Naive thymus-derived CD8-positive, alpha-beta T cell (primary cell): Measurements from ENCODE around the gene SLC14A1. TPM values are rescaled to one million over a fixed set of nuclear protein-coding genes. Genes with fewer than 3 reads are reported as not detected.

Experiments
- ATAC-seq, 2 donors: fragments of 150-1000 bp; cut with Tn5 transposase in 1 of 2; sonication (Bioruptor Pico), chemical (Tn5 transposase) in 1 of 2; 1 replicate in 1 of 2; 2 replicates in 1 of 2; pipeline ENCODE4 v1.10.0; 2021; ENCODE audit warnings: mild to moderate bottlenecking in 2 of 2, moderate library complexity in 2 of 2
- POLR2A ChIA-PET: fragments of 350-600 bp; sonication (Branson Sonifier 250); formaldehyde crosslinking; loops from one replicate; lab custom pipeline; 2021; ENCODE audit warnings: antibody characterized with exemption; lab: Charles Lee
- DNase-seq, 10 donors: peaks; one replicate each; pipeline versions ENCODE4 v3.0.0 to v3.0.0-alpha.2; 2020 to 2022
- H3K27ac Mint-ChIP-seq, 10 donors: one replicate each; pipeline ENCODE4 v1.8.0; 2020 to 2022; ENCODE audit warnings: mild to moderate bottlenecking in 10 of 10, mixed read lengths in 10 of 10, moderate library complexity in 4 of 10, inconsistent platforms in 1 of 10
- H3K27me3 Mint-ChIP-seq, 5 donors: one replicate each; pipeline ENCODE4 v1.8.0; 2021 to 2022; ENCODE audit warnings: mixed read lengths in 5 of 5
- H3K36me3 Mint-ChIP-seq, 3 donors: one replicate each; pipeline ENCODE4 v1.8.0; 2020 to 2022; ENCODE audit warnings: mixed read lengths in 3 of 3, mild to moderate bottlenecking in 2 of 3, inconsistent platforms in 1 of 3
- H3K4me1 Mint-ChIP-seq, 4 donors: one replicate each; pipeline ENCODE4 v1.8.0; 2021 to 2022; ENCODE audit warnings: mixed read lengths in 4 of 4
- H3K4me3 Mint-ChIP-seq, 10 donors: one replicate each; pipeline ENCODE4 v1.8.0; 2020 to 2022; ENCODE audit warnings: mild to moderate bottlenecking in 10 of 10, mixed read lengths in 10 of 10, moderate library complexity in 6 of 10, inconsistent platforms in 1 of 10
- H3K9me3 Mint-ChIP-seq, 9 donors: one replicate each; pipeline ENCODE4 v1.8.0; 2020 to 2022; ENCODE audit warnings: mixed read lengths in 9 of 9, mild to moderate bottlenecking in 3 of 9, inconsistent platforms in 1 of 9, moderate library complexity in 1 of 9
- polyA plus RNA-seq, 3 donors: library from polyadenylated mRNA; unstranded; fragments of 300-500 nt; fragmentation: Illumina TruSeq; gene quantifications; one replicate each; pipeline ENCODE4 v1.2.3, GENCODE V29; 2021
- total RNA-seq, 8 experiments: library from RNA in 2 of 8; stranded (reverse) in 2 of 8; gene quantifications; one replicate each; pipeline ENCODE4 v1.2.3 and lab custom pipeline; 2021 to 2026

SLC14A1 gene
- total RNA-seq = 1 to 10 TPM; 4.1 to 4.3 TPM
- 1 to 10 TPM in 2 of 3 donors, under 1 TPM in 1; 0.71 to 2.3 (median 1.1) TPM for polyA plus RNA-seq
- total RNA-seq (lab: John Stamatoyannopoulos, UW) = 0.19 to 8.4 (median 0.60) reads per million in 6 experiments

DNA sequence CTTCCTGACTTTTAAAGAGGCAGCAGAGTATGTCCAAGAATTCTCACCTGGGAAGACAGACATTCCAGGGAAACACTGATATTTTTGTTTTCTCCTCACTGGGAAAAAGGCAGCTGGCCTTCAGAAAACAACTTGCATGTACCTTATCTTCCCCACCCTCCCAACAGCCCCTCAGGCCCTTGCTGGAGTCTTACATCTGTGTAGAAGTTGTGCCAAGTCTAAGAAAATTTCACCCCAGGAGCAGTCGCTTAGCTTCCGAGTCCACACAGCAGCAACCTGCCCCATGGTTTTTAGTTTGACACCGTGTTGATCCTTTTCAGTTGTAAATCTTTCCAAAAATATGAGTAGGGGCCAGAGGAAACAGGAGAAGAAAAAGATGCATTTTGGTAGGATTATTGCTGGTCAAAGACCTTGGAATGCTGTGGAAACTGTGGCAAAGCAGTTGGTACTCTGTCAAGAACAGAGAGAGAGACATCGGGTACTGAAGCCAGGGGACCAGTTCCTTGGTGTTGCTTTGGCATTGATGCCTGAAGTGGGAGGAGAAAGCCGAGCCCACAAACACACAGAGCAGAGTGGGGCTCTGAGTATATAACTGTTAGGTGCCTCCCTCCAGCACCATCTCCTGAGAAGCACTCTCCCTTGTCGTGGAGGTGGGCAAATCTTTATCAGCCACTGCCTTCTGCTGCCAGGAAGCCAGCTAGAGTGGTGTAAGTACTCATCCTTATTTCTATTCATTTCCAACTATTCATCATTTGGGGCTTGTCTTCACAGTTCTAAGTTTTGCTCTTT is at the start of gene SLC14A1:
Gene SLC14A1, plus strand, starts transcription at position 615 of the 789 bp plus-strand sequence. CDS start 6,140 bp downstream, outside the sequence.
- Mint-ChIP-seq H3K27ac (peak within 1 kb of the TSS in 1 of 10 donors; percentile 27), H3K36me3 (peaks cover 0 to 11% (median 7%) of the 10 kb centered on the region in 3 donors), H3K4me1 (peaks cover 0 to 12% (median 1%) of the 10 kb centered on the region in 4 donors), H3K4me3 (no peak within 1 kb of the TSS), H3K9me3 (no peaks in the 10 kb centered on the region), H3K27me3 (peaks cover 2 to 11% (median 4%) of the 10 kb centered on the region in 5 donors)
- POLR2A ChIA-PET = no interaction called here
- ATAC-seq = no peak
- no peak for DNase-seq

DNA sequence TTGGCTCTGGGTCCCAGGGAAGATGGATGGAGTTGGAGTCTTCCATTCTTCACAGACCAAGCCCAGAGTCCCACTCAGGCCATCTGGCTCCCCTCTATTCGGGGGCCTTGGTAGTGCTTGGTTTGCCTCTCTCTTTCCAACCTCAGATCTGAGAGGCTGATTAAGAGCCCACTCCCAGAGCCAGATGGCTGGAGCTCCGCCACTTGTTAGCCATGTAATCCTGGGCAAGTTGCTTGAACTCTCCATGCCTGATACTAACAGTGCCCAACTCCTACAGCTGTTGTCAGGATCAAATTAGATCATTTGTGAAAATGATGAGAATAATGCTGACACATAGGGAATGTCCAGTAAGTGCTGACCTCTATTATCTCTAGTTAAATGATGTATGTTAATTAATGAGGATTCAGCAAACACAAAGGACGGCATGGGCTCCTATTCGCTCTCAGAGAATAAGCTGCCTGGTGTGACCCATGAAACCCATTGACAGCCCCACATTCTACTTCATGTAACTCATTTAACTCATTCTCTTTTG is 46.6 kb upstream of the SLC14A1 start:
- H3K36me3 Mint-ChIP-seq = no peaks in the 10 kb centered on the region
- ATAC-seq = no peak
- peak overlapping the region in 2 of 10 donors; percentile 8 to 39 for H3K27ac Mint-ChIP-seq
- H3K4me1 Mint-ChIP-seq = peaks cover 2 to 13% (median 9%) of the 10 kb centered on the region in 4 donors
- H3K27me3 Mint-ChIP-seq = peaks cover 0 to 3% (median 0%) of the 10 kb centered on the region in 5 donors
- no peak overlapping the region for H3K4me3 Mint-ChIP-seq
- peaks cover 0 to 1% (median 0%) of the 10 kb centered on the region in 9 donors for H3K9me3 Mint-ChIP-seq
- DNase-seq = no peak
- POLR2A ChIA-PET = interaction anchor here (0.7 to 1.4 kb wide), 3 partner anchors 10 to 19 kb away, joined by 3 to 5 read pairs (median 4); no protein-coding TSS in a partner anchor

- H3K27me3 Mint-ChIP-seq = peaks cover 0 to 5% (median 0%) of the 10 kb centered on the region in 5 donors
- H3K36me3 Mint-ChIP-seq = no peaks in the 10 kb centered on the region
- H3K27ac Mint-ChIP-seq = no peak overlapping the region
- POLR2A ChIA-PET = interaction anchor here (1.1 to 1.3 kb wide), 2 partner anchors 10 to 11 kb away, joined by 4 read pairs; no protein-coding TSS in a partner anchor
- ATAC-seq (no peak), DNase-seq (no peak)
- peaks cover 6 to 15% (median 12%) of the 10 kb centered on the region in 4 donors for H3K4me1 Mint-ChIP-seq
- H3K4me3 Mint-ChIP-seq = no peak overlapping the region
- H3K9me3 Mint-ChIP-seq = peaks cover 0 to 1% (median 0%) of the 10 kb centered on the region in 9 donors
Measured at GRCh38 chr18:45678441-45678840, 45.5 kb upstream of the SLC14A1 start.

- Mint-ChIP-seq H3K27me3 (peaks cover 0 to 5% (median 0%) of the 10 kb centered on the region in 5 donors), H3K27ac (no peak overlapping the region), H3K4me1 (peaks cover 6 to 17% (median 12%) of the 10 kb centered on the region in 4 donors), H3K4me3 (no peak overlapping the region), H3K36me3 (no peaks in the 10 kb centered on the region), H3K9me3 (peaks cover 0 to 1% (median 0%) of the 10 kb centered on the region in 9 donors)
- POLR2A ChIA-PET = interaction anchor here (1.3 kb wide), 1 partner anchor 10 kb away, joined by 4 read pairs; no protein-coding TSS in a partner anchor
- ATAC-seq = no peak
- DNase-seq = no peak
Measured at GRCh38 chr18:45678850-45679249, 45.1 kb upstream of the SLC14A1 start.

DNA sequence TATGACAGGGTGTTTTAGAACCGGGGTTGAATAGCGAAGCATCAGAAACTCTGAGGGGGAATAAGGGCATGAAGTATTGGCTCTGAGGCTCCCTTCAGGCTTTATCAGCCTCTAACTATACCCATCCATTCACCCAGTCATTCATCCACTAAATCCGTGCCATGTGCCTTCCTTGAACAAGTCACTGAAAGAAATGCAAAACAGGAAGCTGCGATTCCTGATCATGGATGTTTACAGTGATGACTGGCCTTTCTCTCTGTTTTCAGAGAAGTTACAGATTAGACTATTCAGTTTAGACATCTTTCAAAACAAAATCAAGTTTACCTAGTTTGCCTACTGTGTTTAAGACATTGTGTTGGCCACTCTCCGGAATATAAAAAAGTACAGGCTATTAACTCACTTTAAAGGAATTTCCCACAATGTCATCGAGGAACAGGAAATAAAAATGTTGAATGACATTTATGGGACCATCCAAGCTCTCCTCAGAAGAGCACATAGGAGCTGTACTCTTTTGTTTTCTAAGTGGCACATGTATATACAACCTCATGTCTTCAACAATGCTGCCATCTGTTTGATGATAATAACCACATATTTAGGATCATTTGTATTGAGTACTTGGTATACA is 43.8 kb upstream of the SLC14A1 start:
- H3K27me3 Mint-ChIP-seq = peaks cover 0 to 5% (median 0%) of the 10 kb centered on the region in 5 donors
- DNase-seq = no peak
- POLR2A ChIA-PET = no interaction called here
- H3K4me3 Mint-ChIP-seq = no peak overlapping the region
- peaks cover 0 to 1% (median 0%) of the 10 kb centered on the region in 9 donors for H3K9me3 Mint-ChIP-seq
- H3K36me3 Mint-ChIP-seq = no peaks in the 10 kb centered on the region
- ATAC-seq = no peak
- H3K27ac Mint-ChIP-seq = no peak overlapping the region
- peaks cover 15 to 28% (median 22%) of the 10 kb centered on the region in 4 donors for H3K4me1 Mint-ChIP-seq

DNA sequence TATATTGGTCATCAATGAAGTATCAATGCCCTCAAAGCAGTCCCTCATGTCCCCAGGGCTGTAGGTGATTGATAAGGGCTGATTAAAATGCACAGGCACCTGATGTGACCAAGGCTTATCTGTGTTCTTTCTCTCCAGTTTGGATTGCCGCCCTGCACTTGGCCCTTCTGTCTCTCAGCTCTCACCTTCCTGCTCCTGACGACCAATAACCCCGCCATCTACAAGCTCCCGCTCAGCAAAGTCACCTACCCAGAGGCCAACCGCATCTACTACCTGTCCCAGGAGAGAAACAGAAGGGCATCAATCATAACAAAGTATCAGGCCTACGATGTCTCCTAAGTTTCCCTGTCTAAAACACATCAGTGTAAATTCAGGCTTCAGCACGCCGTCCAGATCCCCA is 41.8 kb upstream of the SLC14A1 start:
- no peaks in the 10 kb centered on the region for H3K36me3 Mint-ChIP-seq
- POLR2A ChIA-PET = interaction anchor here (1.4 kb wide), 1 partner anchor 17 kb away, joined by 3 read pairs; no protein-coding TSS in a partner anchor
- H3K27ac Mint-ChIP-seq = no peak overlapping the region
- H3K4me1 Mint-ChIP-seq = peaks cover 31 to 47% (median 38%) of the 10 kb centered on the region in 4 donors
- no peak for DNase-seq
- peaks cover 0 to 1% (median 0%) of the 10 kb centered on the region in 9 donors for H3K9me3 Mint-ChIP-seq
- peaks cover 0 to 5% (median 0%) of the 10 kb centered on the region in 5 donors for H3K27me3 Mint-ChIP-seq
- H3K4me3 Mint-ChIP-seq = no peak overlapping the region
- no peak for ATAC-seq

GRCh38 chr18:45684341-45685115 is 39.5 kb upstream of the SLC14A1 start:
- H3K4me3 Mint-ChIP-seq = peak overlapping the region in 3 of 10 donors; percentile 1 to 31 (median 27)
- ATAC-seq (no peak), DNase-seq (no peak)
- H3K36me3 Mint-ChIP-seq = no peaks in the 10 kb centered on the region
- H3K4me1 Mint-ChIP-seq = peaks cover 48 to 64% (median 57%) of the 10 kb centered on the region in 4 donors
- POLR2A ChIA-PET = interaction anchor here (0.9 to 1.2 kb wide), 2 partner anchors 14 to 17 kb away, joined by 3 to 4 read pairs; no protein-coding TSS in a partner anchor
- peaks cover 0 to 5% (median 0%) of the 10 kb centered on the region in 5 donors for H3K27me3 Mint-ChIP-seq
- peaks cover 0 to 1% (median 0%) of the 10 kb centered on the region in 9 donors for H3K9me3 Mint-ChIP-seq
- no peak overlapping the region for H3K27ac Mint-ChIP-seq

- H3K4me1 Mint-ChIP-seq = peaks cover 49 to 78% (median 69%) of the 10 kb centered on the region in 4 donors
- peaks cover 0 to 4% (median 0%) of the 10 kb centered on the region in 5 donors for H3K27me3 Mint-ChIP-seq
- peak; percentile 24 to 86 (median 64) for DNase-seq
- ATAC-seq = peak; percentile 85 to 91
- POLR2A ChIA-PET = interaction anchor here (0.6 to 6.2 kb wide), 14 partner anchors 10 to 276 kb away, joined by 3 to 95 read pairs (median 5); no protein-coding TSS in a partner anchor
- H3K4me3 Mint-ChIP-seq = peak overlapping the region; percentile 78 to 99 (median 93)
- peaks cover 0 to 1% (median 0%) of the 10 kb centered on the region in 3 donors for H3K36me3 Mint-ChIP-seq
- peak overlapping the region; percentile 92 to 98 (median 96) for H3K27ac Mint-ChIP-seq
- no peaks in the 10 kb centered on the region for H3K9me3 Mint-ChIP-seq
Measured at GRCh38 chr18:45686891-45687611, 36.9 kb upstream of the SLC14A1 start.

- Mint-ChIP-seq H3K27me3 (no peaks in the 10 kb centered on the region), H3K9me3 (no peaks in the 10 kb centered on the region), H3K4me1 (peaks cover 45 to 76% (median 66%) of the 10 kb centered on the region in 4 donors), H3K27ac (peak overlapping the region; percentile 92 to 98 (median 96)), H3K4me3 (peak overlapping the region; percentile 78 to 99 (median 93)), H3K36me3 (peaks cover 0 to 5% (median 0%) of the 10 kb centered on the region in 3 donors)
- POLR2A ChIA-PET = interaction anchor here (0.7 to 6.2 kb wide), 11 partner anchors 11 to 275 kb away, joined by 3 to 95 read pairs (median 5); no protein-coding TSS in a partner anchor
- ATAC-seq = peak; percentile 39 to 52
- peak in 9 of 10 donors; percentile 16 to 67 (median 39) for DNase-seq
Measured at GRCh38 chr18:45687621-45688020, 36.4 kb upstream of the SLC14A1 start.

- POLR2A ChIA-PET = interaction anchor here (1.1 to 6.2 kb wide), 9 partner anchors 11 to 275 kb away, joined by 3 to 95 read pairs (median 5); no protein-coding TSS in a partner anchor
Measured at GRCh38 chr18:45688113-45688512, 35.9 kb upstream of the SLC14A1 start.

More at GRCh38 chr18:45688113-45688512, 35.9 kb upstream of the SLC14A1 start:
- Mint-ChIP-seq H3K36me3 (peaks cover 0 to 5% (median 0%) of the 10 kb centered on the region in 3 donors), H3K4me3 (peak overlapping the region; percentile 78 to 99 (median 93)), H3K9me3 (no peaks in the 10 kb centered on the region), H3K27ac (peak overlapping the region in 9 of 10 donors; percentile 61 to 98 (median 95)), H3K4me1 (peaks cover 45 to 76% (median 66%) of the 10 kb centered on the region in 4 donors), H3K27me3 (no peaks in the 10 kb centered on the region)
- ATAC-seq (no peak), DNase-seq (no peak)
